ENCODE results near the gene SNX30.
A peak's percentile ranks its signal among the peaks of the same experiment; 100 is the strongest.

The SNX30 gene

GRCh38 chr9:112810696-112811490, 60.3 kb downstream of the SNX30 start:
- H3K36me3 Mint-ChIP-seq (ENCODE audit: low read depth), result peaks cover 12% of the 10 kb centered on the region
- H3K27ac Mint-ChIP-seq, result no peak overlapping the region

GRCh38 chr9:112811518-112811917, 61.0 kb downstream of the SNX30 start:
- no peaks in the 10 kb centered on the region for H3K27me3 Mint-ChIP-seq
- H3K36me3 Mint-ChIP-seq (ENCODE audit: low read depth), result peaks cover 9% of the 10 kb centered on the region
- DNase-seq, result no peak
- no peaks in the 10 kb centered on the region for H3K9me3 Mint-ChIP-seq
- no peak overlapping the region for H3K4me3 Mint-ChIP-seq
- no peak overlapping the region for H3K27ac Mint-ChIP-seq
- no peaks in the 10 kb centered on the region for H3K4me1 Mint-ChIP-seq (ENCODE audit: low read depth)

More at GRCh38 chr9:112810696-112811490, 60.3 kb downstream of the SNX30 start:
- Mint-ChIP-seq H3K4me3 (no peak overlapping the region), H3K9me3 (no peaks in the 10 kb centered on the region), H3K4me1 (ENCODE audit: low read depth) (no peaks in the 10 kb centered on the region), H3K27me3 (no peaks in the 10 kb centered on the region)
- no peak for DNase-seq

GRCh38 chr9:112815868-112816267, 65.3 kb downstream of the SNX30 start:
- H3K27ac Mint-ChIP-seq, result peak overlapping the region; percentile 61
- H3K27me3 Mint-ChIP-seq, result no peaks in the 10 kb centered on the region

GRCh38 chr9:112817860-112818203, 67.3 kb downstream of the SNX30 start:
- no peaks in the 10 kb centered on the region for H3K9me3 Mint-ChIP-seq
- H3K27ac Mint-ChIP-seq, result no peak overlapping the region
- no peak for DNase-seq
- no peaks in the 10 kb centered on the region for H3K27me3 Mint-ChIP-seq
- H3K36me3 Mint-ChIP-seq (ENCODE audit: low read depth), result peaks cover 17% of the 10 kb centered on the region
- H3K4me1 Mint-ChIP-seq (ENCODE audit: low read depth), result peaks cover 1% of the 10 kb centered on the region
- no peak overlapping the region for H3K4me3 Mint-ChIP-seq

More at GRCh38 chr9:112815868-112816267, 65.3 kb downstream of the SNX30 start:
- Mint-ChIP-seq H3K36me3 (ENCODE audit: low read depth) (peaks cover 17% of the 10 kb centered on the region), H3K9me3 (no peaks in the 10 kb centered on the region), H3K4me1 (ENCODE audit: low read depth) (peaks cover 1% of the 10 kb centered on the region), H3K4me3 (no peak overlapping the region)
- no peak for DNase-seq

GRCh38 chr9:112819635-112820496, 69.3 kb downstream of the SNX30 start:
- peaks cover 19% of the 10 kb centered on the region for H3K36me3 Mint-ChIP-seq (ENCODE audit: low read depth)
- DNase-seq, result no peak
- no peak overlapping the region for H3K27ac Mint-ChIP-seq
- no peaks in the 10 kb centered on the region for H3K27me3 Mint-ChIP-seq
- H3K4me3 Mint-ChIP-seq, result no peak overlapping the region
- peaks cover 1% of the 10 kb centered on the region for H3K4me1 Mint-ChIP-seq (ENCODE audit: low read depth)
- H3K9me3 Mint-ChIP-seq, result no peaks in the 10 kb centered on the region

GRCh38 chr9:112820881-112821280, 70.3 kb downstream of the SNX30 start:
- Mint-ChIP-seq H3K9me3 (no peaks in the 10 kb centered on the region), H3K36me3 (ENCODE audit: low read depth) (peaks cover 19% of the 10 kb centered on the region), H3K27ac (no peak overlapping the region), H3K27me3 (no peaks in the 10 kb centered on the region), H3K4me1 (ENCODE audit: low read depth) (peaks cover 1% of the 10 kb centered on the region), H3K4me3 (no peak overlapping the region)
- no peak for DNase-seq

GRCh38 chr9:112822618-112823017, 72.1 kb downstream of the SNX30 start:
- Mint-ChIP-seq H3K4me3 (no peak overlapping the region), H3K4me1 (ENCODE audit: low read depth) (peaks cover 1% of the 10 kb centered on the region), H3K36me3 (ENCODE audit: low read depth) (peaks cover 18% of the 10 kb centered on the region)

GRCh38 chr9:112823257-112823656, 72.7 kb downstream of the SNX30 start:
- Mint-ChIP-seq H3K4me3 (no peak overlapping the region), H3K9me3 (no peaks in the 10 kb centered on the region), H3K36me3 (ENCODE audit: low read depth) (peaks cover 14% of the 10 kb centered on the region), H3K27ac (no peak overlapping the region), H3K27me3 (no peaks in the 10 kb centered on the region), H3K4me1 (ENCODE audit: low read depth) (peaks cover 1% of the 10 kb centered on the region)
- DNase-seq, result no peak

More at GRCh38 chr9:112822618-112823017, 72.1 kb downstream of the SNX30 start:
- H3K9me3 Mint-ChIP-seq, result no peaks in the 10 kb centered on the region
- no peak overlapping the region for H3K27ac Mint-ChIP-seq
- no peaks in the 10 kb centered on the region for H3K27me3 Mint-ChIP-seq
- DNase-seq, result no peak

GRCh38 chr9:112831281-112831851, 80.8 kb downstream of the SNX30 start:
- no peak for DNase-seq
- H3K36me3 Mint-ChIP-seq (ENCODE audit: low read depth), result peaks cover 17% of the 10 kb centered on the region
- H3K27me3 Mint-ChIP-seq, result no peaks in the 10 kb centered on the region
- peaks cover 8% of the 10 kb centered on the region for H3K4me1 Mint-ChIP-seq (ENCODE audit: low read depth)
- no peak overlapping the region for H3K27ac Mint-ChIP-seq
- no peak overlapping the region for H3K4me3 Mint-ChIP-seq
- no peaks in the 10 kb centered on the region for H3K9me3 Mint-ChIP-seq

GRCh38 chr9:112831969-112832368, 81.4 kb downstream of the SNX30 start:
- Mint-ChIP-seq H3K9me3 (no peaks in the 10 kb centered on the region), H3K27me3 (no peaks in the 10 kb centered on the region), H3K36me3 (ENCODE audit: low read depth) (peaks cover 23% of the 10 kb centered on the region), H3K27ac (no peak overlapping the region), H3K4me3 (no peak overlapping the region), H3K4me1 (ENCODE audit: low read depth) (peaks cover 8% of the 10 kb centered on the region)
- no peak for DNase-seq

GRCh38 chr9:112833081-112833480, 82.5 kb downstream of the SNX30 start:
- Mint-ChIP-seq H3K27ac (no peak overlapping the region), H3K4me1 (ENCODE audit: low read depth) (peaks cover 8% of the 10 kb centered on the region), H3K4me3 (no peak overlapping the region), H3K9me3 (no peaks in the 10 kb centered on the region), H3K27me3 (no peaks in the 10 kb centered on the region), H3K36me3 (ENCODE audit: low read depth) (peaks cover 24% of the 10 kb centered on the region)
- no peak for DNase-seq

GRCh38 chr9:112836394-112836793, 85.8 kb downstream of the SNX30 start:
- no peaks in the 10 kb centered on the region for H3K27me3 Mint-ChIP-seq
- no peak for DNase-seq
- H3K4me3 Mint-ChIP-seq, result no peak overlapping the region
- peaks cover 36% of the 10 kb centered on the region for H3K36me3 Mint-ChIP-seq (ENCODE audit: low read depth)
- H3K4me1 Mint-ChIP-seq (ENCODE audit: low read depth), result no peaks in the 10 kb centered on the region
- no peak overlapping the region for H3K27ac Mint-ChIP-seq
- no peaks in the 10 kb centered on the region for H3K9me3 Mint-ChIP-seq

GRCh38 chr9:112838342-112838741, 87.8 kb downstream of the SNX30 start:
- no peak for DNase-seq
- H3K9me3 Mint-ChIP-seq, result no peaks in the 10 kb centered on the region
- no peak overlapping the region for H3K4me3 Mint-ChIP-seq
- no peaks in the 10 kb centered on the region for H3K4me1 Mint-ChIP-seq (ENCODE audit: low read depth)
- H3K27me3 Mint-ChIP-seq, result no peaks in the 10 kb centered on the region
- peaks cover 34% of the 10 kb centered on the region for H3K36me3 Mint-ChIP-seq (ENCODE audit: low read depth)
- H3K27ac Mint-ChIP-seq, result no peak overlapping the region

GRCh38 chr9:112839331-112839730, 88.8 kb downstream of the SNX30 start:
- no peak overlapping the region for H3K4me3 Mint-ChIP-seq
- peaks cover 34% of the 10 kb centered on the region for H3K36me3 Mint-ChIP-seq (ENCODE audit: low read depth)
- peaks cover under 1% of the 10 kb centered on the region for H3K4me1 Mint-ChIP-seq (ENCODE audit: low read depth)
- no peaks in the 10 kb centered on the region for H3K27me3 Mint-ChIP-seq
- no peaks in the 10 kb centered on the region for H3K9me3 Mint-ChIP-seq
- H3K27ac Mint-ChIP-seq, result no peak overlapping the region
- no peak for DNase-seq

GRCh38 chr9:112841261-112841660, 90.7 kb downstream of the SNX30 start:
- no peak for DNase-seq
- Mint-ChIP-seq H3K9me3 (no peaks in the 10 kb centered on the region), H3K27me3 (no peaks in the 10 kb centered on the region), H3K27ac (no peak overlapping the region), H3K36me3 (ENCODE audit: low read depth) (peaks cover 27% of the 10 kb centered on the region), H3K4me3 (no peak overlapping the region), H3K4me1 (ENCODE audit: low read depth) (peaks cover 14% of the 10 kb centered on the region)

Data from activated T-cell treated with anti-CD3 and anti-CD28 coated beads, Interleukin-2, amount 50 U/mL, for 24 hours (primary cell).